Heart left ventricle (tissue), 16 donors: ENCODE data around the gene COL11A2. TPM values are rescaled to one million over a fixed set of nuclear protein-coding genes. Genes with fewer than 3 reads are reported as not detected.
A peak's percentile ranks its signal among the peaks of the same experiment; 100 is the strongest.

Experiments
- ATAC-seq, 4 donors: fragments of 200-7000 bp; cut with Tn5 transposase; one replicate each; pipeline ENCODE4 v1.9.1; 2020 to 2022; ENCODE audit warnings: moderate library complexity in 4 of 4, mild to moderate bottlenecking in 3 of 4, moderate number of reproducible peaks in 1 of 4
- DNase-seq, 5 donors: peaks; one replicate each; pipeline ENCODE4 v3.0.0-alpha.2; 2020
- H3K27ac ChIP-seq, 12 donors: fragments of 200-600 bp; sonication (generic) in 4 of 12; one replicate each; pipeline versions ENCODE4 v1.5.0 to v1.8.0; 2016 to 2022; ENCODE audit warnings: mild to moderate bottlenecking in 2 of 12
- H3K27me3 ChIP-seq, 9 donors: fragments of 200-600 bp; sonication (generic) in 2 of 9; one replicate each; pipeline versions ENCODE4 v1.5.1 to v1.8.0; 2016 to 2022; ENCODE audit warnings: mild to moderate bottlenecking in 3 of 9
- H3K36me3 ChIP-seq, 9 donors: fragments of 200-600 bp; sonication (generic) in 2 of 9; one replicate each; pipeline versions ENCODE4 v1.5.0 to v1.8.0; 2018 to 2022; ENCODE audit warnings: mild to moderate bottlenecking in 2 of 9
- H3K4me1 ChIP-seq, 12 donors: fragments of 200-600 bp; sonication (generic) in 4 of 12; one replicate each; pipeline versions ENCODE4 v1.5.0 to v1.8.0; 2016 to 2022; ENCODE audit warnings: mild to moderate bottlenecking in 3 of 12
- H3K4me3 ChIP-seq, 12 donors: fragments of 200-600 bp; sonication (generic) in 4 of 12; one replicate each; pipeline versions ENCODE4 v1.5.0 to v1.8.0; 2017 to 2022; ENCODE audit warnings: mild to moderate bottlenecking in 9 of 12, moderate library complexity in 4 of 12
- H3K9me3 ChIP-seq, 12 donors: fragments of 200-600 bp; sonication (generic) in 4 of 12; one replicate each; pipeline versions ENCODE4 v1.5.0 to v1.8.0; 2016 to 2022; ENCODE audit warnings: mild to moderate bottlenecking in 1 of 12
- POLR2A ChIP-seq, 2 donors: fragments of 450-650 bp; IDR thresholded peaks; one replicate each; pipeline ENCODE4 v1.6.1; 2017; ENCODE audit warnings: antibody characterized with exemption in 2 of 2, mild to moderate bottlenecking in 2 of 2, moderate library complexity in 2 of 2
- WGBS, 4 donors: extraction: QIAGEN DNeasy Blood & Tissue Kit in 2 of 4; methylation state at CpG; one replicate each; pipeline versions ENCODE4 v1.1.5 to v1.1.7; 2013 to 2018; 5-methylcytosine and 5-hydroxymethylcytosine counted together
- intact Hi-C, 10 donors: fragments of 100-400 bp; cut with DNase I; formaldehyde crosslinking; loops; one replicate each; pipeline versions ENCODE4 v1.11.1 to v1.14.2; 2022
- polyA plus RNA-seq, 2 donors: library from polyadenylated mRNA; stranded (reverse); fragments of 200-250 nt; gene quantifications; one replicate each; pipeline ENCODE4 v1.2.3, GENCODE V29; 2013
- total RNA-seq, 9 donors: library from RNA; depleted of rRNA in 2 of 9; stranded (reverse); fragments of >200 nt in 2 of 9; fragmentation: NEBNext Ultra II Directional in 3 of 9; extraction: Animal tissue kit (Norgen Biotek cat#: 25700) in 3 of 9; gene quantifications; one replicate each; pipeline versions ENCODE4 v1.1.0 to v1.2.4, GENCODE V29; 2016 to 2023
- TF ChIP-seq, protein P1 (sequence below), 12 donors: fragments of 200-600 bp; sonication (generic) in 4 of 12; IDR thresholded peaks; one replicate each; pipeline versions ENCODE4 v1.5.0 to v1.8.0; 2018 to 2022; ENCODE audit warnings: antibody characterized with exemption in 12 of 12, mild to moderate bottlenecking in 5 of 12
- donor health status: ischemic (EF 13 %, LVEDD 7.1; RV severe dilation, severe dysfunction).
- donor health status: healthy with polysubstance abuse.
- donor health status: DM: no; HTN: yes; CAD: no.
- donor health status: DM: no; HTN: no; CAD: no.
- donor health status: ischemic (EF 25% LVEDD 6.9; RV normal size, moderate dysfunction).
- donor health status: ischemic (EF 25% LVEDD 5.7; RV mildly dilated, moderate dysfunction).
- donor health status: healthy.
- donor health status: DM: yes; HTN: yes; CAD: no.
- donor health status: ischemic (EF 35%, LVEDD 5.7; RV mildly dilated, moderate dysfunction).
- donor health status: nonischemic (EF 11% LVEDD 7.7; RV severe dilation, severe dysfunction).
- donor health status: DM: yes; HTN: yes; CAD: no.
- donor health status: PGD.
- donor health status: ischemic (EF 29% LVEDD 5.4; RV normal size, mild dysfunction).
- donor health status: nonischemic (EF 23%, LVEDD 6.1; RV moderate dilation, normal function).

The COL11A2 gene
- total and polyA plus RNA-seq, 11 donors: 0.39 to 4.9 (median 0.93) TPM

DNA sequence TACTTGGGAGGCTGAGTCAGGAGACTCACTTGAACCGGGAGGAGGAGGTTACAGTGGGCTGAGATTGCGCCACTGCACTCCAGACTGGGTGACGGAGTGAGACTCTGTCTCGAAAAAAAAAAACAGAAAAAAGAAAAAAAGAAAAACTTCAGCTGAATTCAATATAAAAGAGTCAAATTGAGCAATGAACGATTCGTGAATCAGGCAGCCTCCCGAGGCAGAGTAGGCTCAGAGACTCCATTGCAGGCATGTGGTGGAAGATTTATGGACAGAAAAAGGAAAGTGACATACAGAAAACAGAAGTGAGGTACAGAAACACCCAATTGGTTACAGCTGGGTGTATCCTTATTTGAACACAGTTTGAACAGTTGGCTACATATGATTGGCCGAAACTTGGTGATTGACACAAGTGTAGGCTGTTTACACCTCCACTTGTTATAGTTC is 60.2 kb downstream of the COL11A2 start:
- peak overlapping the region in 1 of 12 donors; percentile 32 for H3K27ac ChIP-seq
- H3K27me3 ChIP-seq: peaks cover 0 to 20% (median 0%) of the 10 kb centered on the region in 9 donors
- no peak for TF ChIP-seq POLR2A (IDR thresholded peaks at IDR 0.05)
- TF ChIP-seq, protein P1, sequence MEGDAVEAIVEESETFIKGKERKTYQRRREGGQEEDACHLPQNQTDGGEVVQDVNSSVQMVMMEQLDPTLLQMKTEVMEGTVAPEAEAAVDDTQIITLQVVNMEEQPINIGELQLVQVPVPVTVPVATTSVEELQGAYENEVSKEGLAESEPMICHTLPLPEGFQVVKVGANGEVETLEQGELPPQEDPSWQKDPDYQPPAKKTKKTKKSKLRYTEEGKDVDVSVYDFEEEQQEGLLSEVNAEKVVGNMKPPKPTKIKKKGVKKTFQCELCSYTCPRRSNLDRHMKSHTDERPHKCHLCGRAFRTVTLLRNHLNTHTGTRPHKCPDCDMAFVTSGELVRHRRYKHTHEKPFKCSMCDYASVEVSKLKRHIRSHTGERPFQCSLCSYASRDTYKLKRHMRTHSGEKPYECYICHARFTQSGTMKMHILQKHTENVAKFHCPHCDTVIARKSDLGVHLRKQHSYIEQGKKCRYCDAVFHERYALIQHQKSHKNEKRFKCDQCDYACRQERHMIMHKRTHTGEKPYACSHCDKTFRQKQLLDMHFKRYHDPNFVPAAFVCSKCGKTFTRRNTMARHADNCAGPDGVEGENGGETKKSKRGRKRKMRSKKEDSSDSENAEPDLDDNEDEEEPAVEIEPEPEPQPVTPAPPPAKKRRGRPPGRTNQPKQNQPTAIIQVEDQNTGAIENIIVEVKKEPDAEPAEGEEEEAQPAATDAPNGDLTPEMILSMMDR (IDR thresholded peaks at IDR 0.05): no peak
- intact Hi-C loops: loop anchor here in 1 of 10 donors (2.0 kb wide), 1 partner anchor 33 kb away; no protein-coding TSS in a partner anchor
- H3K4me3 ChIP-seq: no peak overlapping the region
- ATAC-seq (no peak), DNase-seq (no peak)
- no peaks in the 10 kb centered on the region for H3K4me1 ChIP-seq
- no peaks in the 10 kb centered on the region for H3K36me3 ChIP-seq
- no peaks in the 10 kb centered on the region for H3K9me3 ChIP-seq
- 70 to 79% (median 75%) methylated on average over 8 of the region's 8 CpGs for WGBS, 4 donors

DNA sequence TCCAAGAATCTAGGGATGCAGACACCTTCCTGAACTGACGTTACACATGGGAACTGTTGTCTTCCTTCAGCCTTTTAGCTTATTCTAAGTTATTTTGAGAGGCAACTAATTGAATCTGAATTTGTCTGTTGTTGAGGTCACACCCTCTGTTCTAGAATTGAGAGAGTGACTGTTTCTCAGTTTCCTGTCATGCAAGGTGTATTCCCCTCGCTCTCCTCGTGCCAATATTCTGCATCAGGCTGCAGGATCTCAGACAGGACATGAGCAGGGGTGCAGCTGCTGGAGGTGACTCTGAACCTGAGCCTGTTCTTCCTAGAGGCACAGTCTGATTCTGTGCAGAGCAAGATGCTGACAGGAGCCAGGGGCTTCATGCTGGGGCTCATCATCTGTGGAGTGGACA is 63.9 kb downstream of the COL11A2 start:
- Histone ChIP-seq H3K4me1 (no peaks in the 10 kb centered on the region), H3K4me3 (no peak overlapping the region), H3K27me3 (peaks cover 0 to 20% (median 0%) of the 10 kb centered on the region in 9 donors), H3K9me3 (peaks cover 0 to 12% (median 3%) of the 10 kb centered on the region in 12 donors), H3K36me3 (no peaks in the 10 kb centered on the region), H3K27ac (no peak overlapping the region)
- intact Hi-C loops: no loop called here
- 61 to 77% (median 69%) methylated on average over 3 of the region's 3 CpGs for WGBS, 4 donors
- no peak for TF ChIP-seq POLR2A (IDR thresholded peaks at IDR 0.05)
- DNase-seq (no peak), ATAC-seq (no peak)

DNA sequence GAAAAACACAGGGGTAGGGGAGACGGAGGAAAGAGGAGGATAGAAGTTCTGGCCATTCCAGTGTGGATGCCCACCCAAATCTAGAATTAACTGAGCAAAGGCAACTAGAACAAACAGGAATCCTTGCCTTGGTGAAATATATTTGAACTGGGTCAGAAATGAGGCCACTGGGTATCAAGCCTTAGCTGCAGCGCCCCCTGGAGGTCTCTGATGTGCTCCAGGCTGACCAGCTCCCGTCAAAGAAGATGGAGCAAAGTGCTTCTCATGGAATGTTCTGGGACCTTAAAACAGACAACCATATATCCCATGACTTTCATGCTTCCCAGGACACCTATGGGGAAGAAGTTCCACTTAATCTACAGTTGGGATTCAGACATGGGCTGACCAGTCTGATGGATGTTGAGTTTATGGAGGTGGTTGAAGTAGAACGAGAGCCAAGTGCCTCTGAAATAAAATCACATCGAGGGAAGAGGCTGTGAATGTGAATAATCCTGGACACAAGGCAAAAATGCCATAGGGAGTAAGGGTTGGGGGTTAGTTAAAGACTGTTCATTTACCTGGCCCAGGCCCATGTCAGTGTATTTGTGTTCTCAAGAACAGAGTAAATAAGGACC is 66.1 kb downstream of the COL11A2 start:
- Histone ChIP-seq H3K4me1 (no peaks in the 10 kb centered on the region), H3K27ac (no peak overlapping the region), H3K4me3 (no peak overlapping the region), H3K9me3 (peaks cover 0 to 14% (median 3%) of the 10 kb centered on the region in 12 donors), H3K36me3 (no peaks in the 10 kb centered on the region), H3K27me3 (peaks cover 0 to 20% (median 0%) of the 10 kb centered on the region in 9 donors)
- TF ChIP-seq, protein P1 (IDR thresholded peaks at IDR 0.05): peak; percentile 46 to 79 (median 66)
- TF ChIP-seq POLR2A (IDR thresholded peaks at IDR 0.05): no peak
- DNase-seq: peak; percentile 47 to 88 (median 67)
- peak in 2 of 4 donors; percentile 34 to 63 for ATAC-seq
- WGBS, 4 donors: 44 to 65% (median 53%) methylated on average over 5 of the region's 5 CpGs
- intact Hi-C loops: no loop called here

DNA sequence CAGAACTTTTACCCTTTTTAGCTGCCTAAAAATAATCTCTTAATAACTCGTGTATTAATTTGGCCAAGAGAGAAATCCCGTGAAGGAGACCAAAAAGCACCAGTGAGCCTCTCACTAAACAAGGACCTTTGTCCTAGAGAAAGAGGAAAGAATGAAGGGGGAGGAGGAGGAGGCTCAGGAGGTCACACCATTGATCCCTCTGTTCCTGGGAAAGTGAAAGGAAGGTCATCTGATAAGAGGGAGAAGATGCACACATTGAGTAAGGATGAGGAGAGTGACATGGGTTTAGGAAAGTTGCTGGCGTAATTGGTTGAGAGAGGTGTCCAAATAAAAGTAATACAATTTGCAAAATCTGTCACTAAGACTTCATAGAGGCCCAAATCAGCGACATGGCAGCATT is 67.3 kb downstream of the COL11A2 start:
- Histone ChIP-seq H3K27ac (no peak overlapping the region), H3K4me1 (no peaks in the 10 kb centered on the region), H3K4me3 (no peak overlapping the region), H3K9me3 (peaks cover 0 to 14% (median 3%) of the 10 kb centered on the region in 12 donors), H3K27me3 (peaks cover 0 to 16% (median 0%) of the 10 kb centered on the region in 9 donors), H3K36me3 (no peaks in the 10 kb centered on the region)
- ATAC-seq (no peak), DNase-seq (no peak)
- WGBS, 4 donors: 73 to 80% (median 79%) methylated on average over 4 of the region's 4 CpGs
- intact Hi-C loops: no loop called here
- TF ChIP-seq POLR2A (IDR thresholded peaks at IDR 0.05): no peak
- TF ChIP-seq, protein P1 (IDR thresholded peaks at IDR 0.05): no peak
